ENCODE results near the gene ATP8A2.

DNA sequence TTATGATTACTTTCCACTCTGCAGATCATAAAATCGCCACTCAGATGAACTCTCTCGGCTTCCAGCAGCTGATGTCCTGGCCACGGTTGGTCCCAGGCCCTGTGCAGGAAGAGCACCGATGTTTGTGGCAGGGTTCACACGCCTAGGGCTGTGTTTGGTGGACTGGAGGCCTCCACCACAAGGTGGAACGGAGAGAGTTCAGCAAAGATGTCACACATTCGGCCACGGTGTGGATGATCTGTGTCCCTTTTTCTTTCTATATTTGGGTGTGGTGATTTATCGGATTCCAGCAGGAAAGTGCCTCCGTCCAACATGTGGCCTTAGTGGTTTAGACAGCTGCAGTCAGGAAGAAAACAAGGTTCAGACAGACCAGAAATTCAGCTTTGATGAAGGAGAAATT is 680.6 kb downstream of the ATP8A2 start:
- TF ChIP-seq POLR2A (IDR thresholded peaks at IDR 0.05): no peak
- TF ChIP-seq, protein P1, sequence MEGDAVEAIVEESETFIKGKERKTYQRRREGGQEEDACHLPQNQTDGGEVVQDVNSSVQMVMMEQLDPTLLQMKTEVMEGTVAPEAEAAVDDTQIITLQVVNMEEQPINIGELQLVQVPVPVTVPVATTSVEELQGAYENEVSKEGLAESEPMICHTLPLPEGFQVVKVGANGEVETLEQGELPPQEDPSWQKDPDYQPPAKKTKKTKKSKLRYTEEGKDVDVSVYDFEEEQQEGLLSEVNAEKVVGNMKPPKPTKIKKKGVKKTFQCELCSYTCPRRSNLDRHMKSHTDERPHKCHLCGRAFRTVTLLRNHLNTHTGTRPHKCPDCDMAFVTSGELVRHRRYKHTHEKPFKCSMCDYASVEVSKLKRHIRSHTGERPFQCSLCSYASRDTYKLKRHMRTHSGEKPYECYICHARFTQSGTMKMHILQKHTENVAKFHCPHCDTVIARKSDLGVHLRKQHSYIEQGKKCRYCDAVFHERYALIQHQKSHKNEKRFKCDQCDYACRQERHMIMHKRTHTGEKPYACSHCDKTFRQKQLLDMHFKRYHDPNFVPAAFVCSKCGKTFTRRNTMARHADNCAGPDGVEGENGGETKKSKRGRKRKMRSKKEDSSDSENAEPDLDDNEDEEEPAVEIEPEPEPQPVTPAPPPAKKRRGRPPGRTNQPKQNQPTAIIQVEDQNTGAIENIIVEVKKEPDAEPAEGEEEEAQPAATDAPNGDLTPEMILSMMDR (IDR thresholded peaks at IDR 0.05): no peak
